AG09309 (cell line): ENCODE measurements around the gene MOXD1.
"Not testable (repeated sequence)": the region's sequence is repeated elsewhere in the genome, so short reads cannot be mapped to it uniquely, and the experiment has no call there.

Experiments
- DNase-seq: peaks from one replicate; pipeline ENCODE4 v3.0.0-alpha.2; 2010; ENCODE audit warnings: low read depth
- H3K4me3 ChIP-seq: 2 replicates; pipeline ENCODE4 v1.5.1; 2011; ENCODE audit warnings: mild to moderate bottlenecking, low read depth, low read length, moderate library complexity; ENCODE audit not compliant: control insufficient read depth
- CTCF ChIP-seq: IDR thresholded peaks from 2 replicates; pipeline ENCODE4 v1.5.1; 2011; ENCODE audit warnings: mild to moderate bottlenecking, low read depth, low read length, inconsistent platforms; ENCODE audit not compliant: insufficient read depth, control insufficient read depth; ENCODE audit errors: missing control alignments

MOXD1 gene

GRCh38 chr6:132316970-132317369 lies 84.3 kb downstream of the MOXD1 start:
- no peak for DNase-seq
- TF ChIP-seq CTCF = no peak
- H3K4me3 ChIP-seq = no peak overlapping the region

- H3K4me3 ChIP-seq = no peak overlapping the region
- TF ChIP-seq CTCF = no peak
- DNase-seq = no peak
These were observed 86.8 kb downstream of the MOXD1 start for GRCh38 chr6:132314432-132314831.

GRCh38 chr6:132310921-132311320 lies 90.4 kb downstream of the MOXD1 start:
- no peak for TF ChIP-seq CTCF
- no peak overlapping the region for H3K4me3 ChIP-seq
- DNase-seq = no peak

DNA sequence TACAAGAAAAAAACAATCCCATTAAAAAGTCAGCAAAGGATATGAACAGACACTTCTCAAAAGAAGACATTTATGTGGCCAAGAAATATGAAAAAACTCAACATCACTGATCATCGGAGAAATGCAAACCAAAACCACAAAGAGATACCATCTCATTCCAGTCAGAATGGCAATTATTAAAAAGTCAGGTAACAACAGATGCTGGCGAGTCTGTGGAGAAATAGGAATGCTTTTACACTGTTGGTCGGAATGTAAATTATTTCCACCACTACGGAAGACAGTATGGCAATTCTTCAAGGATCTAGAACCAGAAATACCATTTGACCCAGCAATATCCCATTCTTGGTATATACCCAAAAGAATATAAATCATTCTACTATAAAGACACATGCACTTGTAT lies 91.1 kb downstream of the MOXD1 start:
- H3K4me3 ChIP-seq, DNase-seq: not testable (repeated sequence)

DNA sequence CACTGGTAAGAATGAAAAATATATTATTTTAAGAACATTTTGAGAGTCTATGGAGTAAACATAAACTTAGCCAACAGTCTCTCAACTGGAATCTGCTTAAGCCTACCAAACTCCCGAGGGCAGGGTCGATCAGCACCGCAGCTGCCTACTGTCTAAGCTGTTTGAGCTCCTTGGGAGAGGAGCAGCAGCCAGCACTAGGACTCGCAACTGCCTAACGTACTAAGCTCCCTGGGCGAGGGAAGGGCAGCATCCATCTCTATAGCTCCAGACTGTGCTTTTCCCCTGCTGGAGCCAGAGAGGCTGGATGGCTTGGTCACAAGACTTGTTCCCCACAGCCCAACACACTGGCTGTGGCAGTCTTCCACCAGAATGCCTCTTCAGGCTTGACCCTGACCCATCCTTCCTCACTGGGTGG lies 96.4 kb downstream of the MOXD1 start:
- TF ChIP-seq CTCF = no peak
- no peak overlapping the region for H3K4me3 ChIP-seq
- DNase-seq = no peak

DNA sequence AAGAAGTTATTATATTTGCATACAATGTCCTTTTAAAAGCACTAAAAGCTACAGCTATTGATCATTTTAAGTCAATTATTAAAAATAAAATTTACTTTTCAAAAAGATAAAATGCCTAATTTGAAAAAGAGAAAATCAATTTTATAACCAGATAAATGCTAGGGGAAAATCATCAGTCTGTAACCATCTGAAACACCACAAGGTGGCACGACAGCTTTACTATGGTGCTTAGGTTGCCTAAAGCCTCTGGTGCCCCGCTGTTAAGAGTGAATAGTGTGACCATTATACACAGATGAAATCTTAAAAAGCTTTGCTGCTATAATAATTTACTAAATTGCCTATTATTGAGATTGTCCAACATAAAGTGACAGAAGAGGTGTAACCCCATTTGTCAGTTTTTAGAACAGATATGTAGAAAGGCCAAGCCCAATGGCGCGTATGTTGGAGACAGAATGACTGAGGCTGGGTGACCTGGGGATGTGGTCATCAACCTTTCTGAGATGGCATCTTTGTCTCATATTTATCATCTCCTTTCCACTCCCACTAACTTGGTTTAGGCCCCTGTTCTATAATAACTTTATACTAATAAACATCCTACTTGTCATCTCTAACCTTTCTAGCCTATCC lies 100.8 kb downstream of the MOXD1 start:
- H3K4me3 ChIP-seq = no peak overlapping the region
- TF ChIP-seq CTCF = peak; percentile 62
- DNase-seq = peak; percentile 18

GRCh38 chr6:132298344-132298949 lies 102.8 kb downstream of the MOXD1 start:
- DNase-seq = peak; percentile 8
- peak; percentile 62 for TF ChIP-seq CTCF

More at GRCh38 chr6:132298344-132298949, 102.8 kb downstream of the MOXD1 start:
- H3K4me3 ChIP-seq = no peak overlapping the region
